Stimulated activated CD8-positive, alpha-beta memory T cell treated with anti-CD3 and anti-CD28 coated beads, Interleukin-12 subunit alpha, Interleukin-12 subunit beta, amount 100 ng/mL, for 24 hours (primary cell): ENCODE results near the gene RXRA.
A peak's percentile ranks its signal among the peaks of the same experiment; 100 is the strongest.

Experiments
- DNase-seq: peaks from one replicate; pipeline ENCODE4 v3.0.0-alpha.2; 2020; ENCODE audit errors: extremely low read depth

Gene RXRA

GRCh38 chr9:134381671-134382516 is 55.6 kb downstream of the RXRA start:
- no peak for DNase-seq

- DNase-seq = no peak
These were observed 56.5 kb downstream of the RXRA start for GRCh38 chr9:134382733-134383132.

GRCh38 chr9:134383148-134383547 is 56.9 kb downstream of the RXRA start:
- DNase-seq = no peak

- no peak for DNase-seq
These were observed 58.7 kb downstream of the RXRA start for GRCh38 chr9:134384811-134385479.

GRCh38 chr9:134385915-134386314 is 59.7 kb downstream of the RXRA start:
- DNase-seq = no peak

- no peak for DNase-seq
These were observed 60.9 kb downstream of the RXRA start for GRCh38 chr9:134386951-134387831.

GRCh38 chr9:134388289-134388808 is 62.1 kb downstream of the RXRA start:
- no peak for DNase-seq

- no peak for DNase-seq
These were observed 62.7 kb downstream of the RXRA start for GRCh38 chr9:134388976-134389375.

- no peak for DNase-seq
These were observed 63.4 kb downstream of the RXRA start for GRCh38 chr9:134389642-134390041.

GRCh38 chr9:134390537-134390936 is 64.3 kb downstream of the RXRA start:
- peak; percentile 60 for DNase-seq

GRCh38 chr9:134390947-134391318 is 64.7 kb downstream of the RXRA start:
- DNase-seq = no peak

GRCh38 chr9:134391319-134392231 is 65.3 kb downstream of the RXRA start:
- DNase-seq = peak; percentile 55

- no peak for DNase-seq
These were observed 66.6 kb downstream of the RXRA start for GRCh38 chr9:134392900-134393299.

- no peak for DNase-seq
These were observed 67.5 kb downstream of the RXRA start for GRCh38 chr9:134393582-134394280.

GRCh38 chr9:134395002-134395517 is 68.8 kb downstream of the RXRA start:
- DNase-seq = no peak

- DNase-seq = no peak
These were observed 69.5 kb downstream of the RXRA start for GRCh38 chr9:134395737-134396257.

GRCh38 chr9:134396258-134396742 is 70.0 kb downstream of the RXRA start:
- no peak for DNase-seq

GRCh38 chr9:134396825-134397224 is 70.6 kb downstream of the RXRA start:
- DNase-seq = no peak

- no peak for DNase-seq
These were observed 72.5 kb downstream of the RXRA start for GRCh38 chr9:134398756-134399155.
